K562 (cell line): ENCODE results near the gene ACP5. TPM values are rescaled to one million over a fixed set of nuclear protein-coding genes. Genes with fewer than 3 reads are reported as not detected.

Experiments
- CBFA2T2 ChIP-seq: fragments of 450-650 bp; conservative IDR thresholded peaks from 2 replicates; pipeline ENCODE4 v1.6.1; 2017; ENCODE audit warnings: mild to moderate bottlenecking
- CEBPZ ChIP-seq: fragments of 150-350 bp; IDR thresholded peaks from 2 replicates; pipeline ENCODE4 v1.6.1; 2014; ENCODE audit warnings: low read depth, mild to moderate bottlenecking, low read length, borderline replicate concordance
- ESRRA ChIP-seq: fragments of 450-650 bp; IDR thresholded peaks from 2 replicates; pipeline ENCODE4 v1.6.1; 2014; ENCODE audit warnings: low read depth, mild to moderate bottlenecking, moderate library complexity, borderline replicate concordance
- ETS1 ChIP-seq: conservative IDR thresholded peaks from 2 replicates; pipeline ENCODE4 v1.6.1; 2011; ENCODE audit warnings: low read depth, mild to moderate bottlenecking, low read length; ENCODE audit not compliant: control insufficient read depth
- HDAC1 ChIP-seq, 2 experiments: fragments of 450-650 bp; IDR thresholded peaks; 2 replicates each; pipeline ENCODE4 v1.6.1; 2016 to 2017; ENCODE audit warnings: inconsistent platforms in 1 of 2, mild to moderate bottlenecking in 1 of 2, moderate library complexity in 1 of 2
- HDAC2 ChIP-seq: fragments of 450-650 bp; IDR thresholded peaks from 2 replicates; pipeline ENCODE4 v1.6.1; 2016; ENCODE audit warnings: mild to moderate bottlenecking
- HINFP ChIP-seq: fragments of 450-650 bp; conservative IDR thresholded peaks from 2 replicates; pipeline ENCODE4 v1.6.1; 2016; ENCODE audit warnings: missing genetic modification characterization, low read depth, mild to moderate bottlenecking, control low read depth, missing compliant biosample characterization
- MEF2A ChIP-seq: IDR thresholded peaks from 2 replicates; pipeline ENCODE4 v1.6.1; 2011; ENCODE audit warnings: low read depth, mild to moderate bottlenecking, low read length, moderate library complexity; ENCODE audit not compliant: control insufficient read depth
- PCBP2 ChIP-seq: fragments of 200-400 bp; formaldehyde crosslinking; IDR thresholded peaks from 2 replicates; pipeline ENCODE4 v1.6.1; 2018; ENCODE audit warnings: low read length, low read depth, mild to moderate bottlenecking, moderate library complexity; ENCODE audit not compliant: poor library complexity, severe bottlenecking
- POLR2H ChIP-seq: IDR thresholded peaks from 2 replicates; pipeline ENCODE4 v1.6.1; 2016; ENCODE audit warnings: missing genetic modification characterization, low read depth, mild to moderate bottlenecking, control low read depth, missing compliant biosample characterization, moderate library complexity
- RAD21 ChIP-seq, 2 experiments: fragments of 250-450 bp in 1 of 2; fragments of 450-650 bp in 1 of 2; sonication (Bioruptor Pico) in 1 of 2; formaldehyde crosslinking in 1 of 2; IDR thresholded peaks in 1 of 2; conservative IDR thresholded peaks in 1 of 2; 2 replicates each; pipeline versions ENCODE4 v1.4.0 to v1.8.0; 2020 to 2022; ENCODE audit warnings: mild to moderate bottlenecking in 2 of 2, moderate library complexity in 1 of 2
- RBBP5 ChIP-seq: fragments of 200-600 bp; sonication (generic); IDR thresholded peaks from 2 replicates; pipeline ENCODE4 v1.6.1; 2012; ENCODE audit warnings: borderline replicate concordance, mild to moderate bottlenecking, low read length, control low read depth, inconsistent platforms; ENCODE audit not compliant: insufficient read depth, poor library complexity, severe bottlenecking
- RUNX1 ChIP-seq: sonication (generic); IDR thresholded peaks from 2 replicates; pipeline ENCODE4 v1.6.1; 2016; ENCODE audit warnings: antibody characterized with exemption, low read depth
- SNAPC5 ChIP-seq: fragments of 250-450 bp; sonication (Bioruptor Pico); IDR thresholded peaks from 2 replicates; pipeline ENCODE4 v1.8.0; 2021; ENCODE audit warnings: moderate library complexity, mild to moderate bottlenecking, inconsistent platforms
- SNIP1 ChIP-seq: fragments of 450-650 bp; IDR thresholded peaks from 2 replicates; pipeline ENCODE4 v1.7.1; 2017; ENCODE audit warnings: low read depth, mild to moderate bottlenecking
- ZHX1 ChIP-seq: fragments of 150-350 bp; conservative IDR thresholded peaks from 2 replicates; pipeline ENCODE4 v1.6.1; 2014; ENCODE audit warnings: low read length
- polyA plus RNA-seq, 8 experiments: library from polyadenylated mRNA; depleted of rRNA in 4 of 8; stranded (reverse) in 5 of 8; unstranded in 3 of 8; fragments of >200 nt; fragmentation: Nextera tagmentation in 2 of 8; fragmentation: Illumina TruSeq in 1 of 8; extraction: Ambion mirVana in 2 of 8; extraction: Trizol in 1 of 8; gene quantifications; 2 replicates each; pipeline versions ENCODE4 v1.2.1 to v1.2.3, GENCODE V29; 2011 to 2014; ENCODE audit warnings: inconsistent platforms in 1 of 8, missing spikeins in 1 of 8
- total RNA-seq, 7 experiments: library from RNA; depleted of rRNA in 6 of 7; stranded (reverse); fragments of >200 nt in 6 of 7; fragmentation: Illumina TruSeq in 2 of 7; extraction: Trizol in 2 of 7; gene quantifications; 2 replicates each; pipeline versions ENCODE4 v1.2.1 to v1.2.3, GENCODE V29; 2011 to 2021; ENCODE audit warnings: low replicate concordance in 1 of 7

Gene ACP5
- total and polyA plus RNA-seq, 9 of the 15 experiments (the other 6 are each of a cell fraction or from before 2014, with no cell fraction given), result 0.06 to 1.1 (median 0.31) TPM; not detected in 1

GRCh38 chr19:11578258-11579142 is 1.1 kb upstream of the ACP5 start (continued):
- TF ChIP-seq POLR2H (tag), result no peak
- TF ChIP-seq ESRRA, result peak; percentile 89; the same call in 1 of the 2 replicates
- no peak for TF ChIP-seq PCBP2
- 0 out of 2 replicates have a peak, but pooled peaks have one; percentile 55 for TF ChIP-seq HINFP (tag)
- TF ChIP-seq RUNX1, result peak; percentile 54; the same call in 1 of the 2 replicates
- no peak for TF ChIP-seq CEBPZ
- no peak for TF ChIP-seq ZHX1
- no peak for TF ChIP-seq SNAPC5
- TF ChIP-seq ETS1, result no peak
- peak in 1 of 2 experiments; percentile 24; a peak in 1 of 4 replicates for TF ChIP-seq RAD21 (CRISPR knock-in tag; conservative IDR thresholded peaks at IDR 0.05 in 1 of 2, IDR thresholded peaks at IDR 0.05 in 1 of 2)
- no peak for TF ChIP-seq SNIP1
- TF ChIP-seq HDAC1 (IDR thresholded peaks at IDR 0.05), result 0 out of 4 replicates have a peak, but pooled peaks of 1 of the 2 experiments have one; percentile 68
- 0 out of 2 replicates have a peak, but pooled peaks have one; percentile 17 for TF ChIP-seq HDAC2
- TF ChIP-seq MEF2A, result no peak
- no peak for TF ChIP-seq RBBP5
- TF ChIP-seq CBFA2T2, result peak; percentile 90
